ENCODE data around the gene FAM89A. TPM values are rescaled to one million over a fixed set of nuclear protein-coding genes. Genes with fewer than 3 reads are reported as not detected.

FAM89A gene
- total and polyA plus RNA-seq, 9 of the 15 experiments (the other 6 are each of a cell fraction or from before 2014, with no cell fraction given): 8.7 to 66.2 (median 43.3) TPM

DNA sequence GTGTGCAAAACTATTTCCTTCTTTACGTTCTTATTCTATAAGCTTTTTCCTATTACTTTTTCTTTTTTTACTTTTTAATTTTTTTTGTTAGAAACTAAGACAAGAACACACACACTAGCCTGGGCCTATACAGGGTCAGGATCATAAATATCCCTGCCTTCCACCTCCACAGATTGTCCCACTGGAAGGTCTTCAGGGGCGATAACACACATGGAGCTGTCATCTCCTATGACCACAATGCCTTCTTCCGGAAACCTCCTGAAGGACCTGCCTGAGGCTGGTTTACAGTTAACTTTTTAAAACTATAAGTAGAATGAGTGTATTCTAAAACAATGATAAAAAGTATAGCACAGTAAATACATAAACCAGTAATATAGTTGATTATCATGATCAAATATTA lies 10.3 kb upstream of the FAM89A start:
- Histone ChIP-seq H2AFZ (ENCODE audit: low read depth, low read length) (peak overlapping the region; percentile 49; the same call in 1 of the 2 replicates), H3K9me3 (replicated peaks; ENCODE audit: control insufficient read depth, insufficient read depth, low read depth, low read length) (peaks cover 2% of the 10 kb centered on the region), H3K9ac (ENCODE audit: insufficient read depth in 1 of 2, low read depth in 2 of 2, low read length in 2 of 2) (no peak overlapping the region), H3K36me3 (ENCODE audit: control insufficient read depth, insufficient read depth, low read length) (no peaks in the 10 kb centered on the region; the same call in 2 of the 3 replicates), H3K79me2 (ENCODE audit: control insufficient read depth, insufficient read depth, low read length) (no peaks in the 10 kb centered on the region), H3K27ac (ENCODE audit: extremely low read depth, low read depth, low read length) (peak overlapping the region; percentile 6; the same call in 1 of the 3 replicates), H3K4me2 (ENCODE audit: insufficient read depth, low read length) (no peak overlapping the region), H3K4me1 (replicated peaks in 1 of 2; ENCODE audit: control insufficient read depth in 2 of 2, insufficient read depth in 2 of 2, low read length in 2 of 2) (peaks cover 11 to 54% of the 10 kb centered on the region in 2 experiments), H3K4me3 (no peak overlapping the region), H3K9me1 (ENCODE audit: control insufficient read depth, insufficient read depth, low read length) (no peaks in the 10 kb centered on the region), H4K20me1 (replicated peaks; ENCODE audit: control insufficient read depth, insufficient read depth, low read length) (no peaks in the 10 kb centered on the region), H3K27me3 (ENCODE audit: control insufficient read depth in 2 of 2, insufficient read depth in 2 of 2, low read length in 2 of 2) (no peaks in the 10 kb centered on the region)
- CTCF ChIA-PET (ENCODE audit: low intra/inter-chr PET ratio): no interaction called here
- in situ Hi-C loops (cut with MboI) (no loop called here), intact Hi-C loops (cut with micrococcal nuclease) (no loop called here)
- no peak for ATAC-seq
- FAIRE-seq: no peak
- 75% methylated on average over 3 of the region's 3 CpGs for WGBS (ENCODE audit: insufficient coverage, low coverage, missing lambda C conversion rate)
- no peak for DNase-seq (ENCODE audit: extremely low read depth in 1 of 4, low spot score in 3 of 4)
- POLR2A ChIA-PET: interaction anchor here (1.5 kb wide), 1 partner anchor 13 kb away, joined by 9 read pairs; no protein-coding TSS in a partner anchor
- BruUV-seq (replicated peaks): no TSS peak
- peak; percentile 7; the same call in 1 of the 2 replicates for TF ChIP-seq L3MBTL2 (IDR thresholded peaks at IDR 0.05)
- TF ChIP-seq RCOR1 (IDR thresholded peaks at IDR 0.05; ENCODE audit: borderline replicate concordance in 1 of 2, low read depth in 2 of 2, low read length in 2 of 2): peak in 1 of 2 experiments; percentile 4; a peak in 1 of 4 replicates
- TF ChIP-seq, protein P1, sequence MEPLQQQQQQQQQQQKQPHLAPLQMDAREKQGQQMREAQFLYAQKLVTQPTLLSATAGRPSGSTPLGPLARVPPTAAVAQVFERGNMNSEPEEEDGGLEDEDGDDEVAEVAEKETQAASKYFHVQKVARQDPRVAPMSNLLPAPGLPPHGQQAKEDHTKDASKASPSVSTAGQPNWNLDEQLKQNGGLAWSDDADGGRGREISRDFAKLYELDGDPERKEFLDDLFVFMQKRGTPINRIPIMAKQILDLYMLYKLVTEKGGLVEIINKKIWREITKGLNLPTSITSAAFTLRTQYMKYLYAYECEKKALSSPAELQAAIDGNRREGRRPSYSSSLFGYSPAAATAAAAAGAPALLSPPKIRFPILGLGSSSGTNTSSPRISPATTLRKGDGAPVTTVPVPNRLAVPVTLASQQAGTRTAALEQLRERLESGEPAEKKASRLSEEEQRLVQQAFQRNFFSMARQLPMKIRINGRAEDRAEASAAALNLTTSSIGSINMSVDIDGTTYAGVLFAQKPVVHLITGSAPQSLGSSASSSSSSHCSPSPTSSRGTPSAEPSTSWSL (CRISPR knock-in tag; IDR thresholded peaks at IDR 0.05; ENCODE audit: borderline replicate concordance): no peak
- peak; percentile 43 for TF ChIP-seq HDAC3 (IDR thresholded peaks at IDR 0.05; ENCODE audit: borderline replicate concordance, partially characterized antibody)
- TF ChIP-seq SMARCA4 (IDR thresholded peaks at IDR 0.05): peak; percentile 21; the same call in 1 of the 2 replicates
- TF ChIP-seq TCFL5 (CRISPR knock-in tag; conservative IDR thresholded peaks at IDR 0.05): 0 out of 2 replicates have a peak, but pooled peaks have one; percentile 28
- TF ChIP-seq MAFK (IDR thresholded peaks at IDR 0.05; ENCODE audit: low read length): no peak
- peak; percentile 58 for TF ChIP-seq MEIS2 (IDR thresholded peaks at IDR 0.05; ENCODE audit: partially characterized antibody)
- TF ChIP-seq MAFG (tag; conservative IDR thresholded peaks at IDR 0.05): no peak
- no peak for TF ChIP-seq ZNF561 (CRISPR knock-in tag; conservative IDR thresholded peaks at IDR 0.05)
- no peak for TF ChIP-seq NCOA2 (IDR thresholded peaks at IDR 0.05; ENCODE audit: partially characterized antibody in 2 of 2)
- 0 out of 4 replicates have a peak, but pooled peaks of 1 of the 2 experiments have one; percentile 24 for TF ChIP-seq CSDE1 (IDR thresholded peaks at IDR 0.05)
- TF ChIP-seq, protein P2, sequence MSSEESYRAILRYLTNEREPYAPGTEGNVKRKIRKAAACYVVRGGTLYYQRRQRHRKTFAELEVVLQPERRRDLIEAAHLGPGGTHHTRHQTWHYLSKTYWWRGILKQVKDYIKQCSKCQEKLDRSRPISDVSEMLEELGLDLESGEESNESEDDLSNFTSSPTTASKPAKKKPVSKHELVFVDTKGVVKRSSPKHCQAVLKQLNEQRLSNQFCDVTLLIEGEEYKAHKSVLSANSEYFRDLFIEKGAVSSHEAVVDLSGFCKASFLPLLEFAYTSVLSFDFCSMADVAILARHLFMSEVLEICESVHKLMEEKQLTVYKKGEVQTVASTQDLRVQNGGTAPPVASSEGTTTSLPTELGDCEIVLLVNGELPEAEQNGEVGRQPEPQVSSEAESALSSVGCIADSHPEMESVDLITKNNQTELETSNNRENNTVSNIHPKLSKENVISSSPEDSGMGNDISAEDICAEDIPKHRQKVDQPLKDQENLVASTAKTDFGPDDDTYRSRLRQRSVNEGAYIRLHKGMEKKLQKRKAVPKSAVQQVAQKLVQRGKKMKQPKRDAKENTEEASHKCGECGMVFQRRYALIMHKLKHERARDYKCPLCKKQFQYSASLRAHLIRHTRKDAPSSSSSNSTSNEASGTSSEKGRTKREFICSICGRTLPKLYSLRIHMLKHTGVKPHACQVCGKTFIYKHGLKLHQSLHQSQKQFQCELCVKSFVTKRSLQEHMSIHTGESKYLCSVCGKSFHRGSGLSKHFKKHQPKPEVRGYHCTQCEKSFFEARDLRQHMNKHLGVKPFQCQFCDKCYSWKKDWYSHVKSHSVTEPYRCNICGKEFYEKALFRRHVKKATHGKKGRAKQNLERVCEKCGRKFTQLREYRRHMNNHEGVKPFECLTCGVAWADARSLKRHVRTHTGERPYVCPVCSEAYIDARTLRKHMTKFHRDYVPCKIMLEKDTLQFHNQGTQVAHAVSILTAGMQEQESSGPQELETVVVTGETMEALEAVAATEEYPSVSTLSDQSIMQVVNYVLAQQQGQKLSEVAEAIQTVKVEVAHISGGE (CRISPR knock-in tag; IDR thresholded peaks at IDR 0.05): no peak
- TF ChIP-seq, protein P3, sequence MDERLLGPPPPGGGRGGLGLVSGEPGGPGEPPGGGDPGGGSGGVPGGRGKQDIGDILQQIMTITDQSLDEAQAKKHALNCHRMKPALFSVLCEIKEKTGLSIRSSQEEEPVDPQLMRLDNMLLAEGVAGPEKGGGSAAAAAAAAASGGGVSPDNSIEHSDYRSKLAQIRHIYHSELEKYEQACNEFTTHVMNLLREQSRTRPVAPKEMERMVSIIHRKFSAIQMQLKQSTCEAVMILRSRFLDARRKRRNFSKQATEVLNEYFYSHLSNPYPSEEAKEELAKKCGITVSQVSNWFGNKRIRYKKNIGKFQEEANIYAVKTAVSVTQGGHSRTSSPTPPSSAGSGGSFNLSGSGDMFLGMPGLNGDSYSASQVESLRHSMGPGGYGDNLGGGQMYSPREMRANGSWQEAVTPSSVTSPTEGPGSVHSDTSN (CRISPR knock-in tag; IDR thresholded peaks at IDR 0.05; ENCODE audit: low read depth): no peak
- TF ChIP-seq, protein P3 (tag; conservative IDR thresholded peaks at IDR 0.05; ENCODE audit: low read depth): peak; percentile 59

All from K562 (cell line).